H1 (cell line): ENCODE measurements around the gene RUFY4. TPM values are rescaled to one million over a fixed set of nuclear protein-coding genes. Genes with fewer than 3 reads are reported as not detected.

Experiments
- BRCA1 ChIP-seq: IDR thresholded peaks from 2 replicates; pipeline ENCODE4 v1.6.1; 2012; ENCODE audit warnings: low read depth, low read length, improper control_type of control experiment
- FOSL1 ChIP-seq: IDR thresholded peaks from 2 replicates; pipeline ENCODE4 v1.6.1; 2011; ENCODE audit warnings: mild to moderate bottlenecking, low read depth, low read length, moderate library complexity; ENCODE audit not compliant: insufficient read depth
- HDAC6 ChIP-seq: IDR thresholded peaks from one replicate; pipeline ENCODE4 v1.7.1; 2012; ENCODE audit warnings: low read depth, mild to moderate bottlenecking, inconsistent platforms, low read length, moderate library complexity
- NRF1 ChIP-seq: IDR thresholded peaks from 2 replicates; pipeline ENCODE4 v1.6.1; 2011; ENCODE audit warnings: mild to moderate bottlenecking, low read depth, low read length, improper control_type of control experiment
- PHF8 ChIP-seq: fragments of 200-600 bp; sonication (generic); conservative IDR thresholded peaks from 2 replicates; pipeline ENCODE4 v1.7.1; 2012; ENCODE audit warnings: low read depth, mild to moderate bottlenecking, inconsistent platforms, low read length, moderate library complexity
- POLR2A ChIP-seq, 2 experiments: IDR thresholded peaks; 1 replicate in 1 of 2; 2 replicates in 1 of 2; pipeline ENCODE4 v1.6.1; 2011; ENCODE audit warnings: low read depth in 2 of 2, low read length in 2 of 2, mild to moderate bottlenecking in 2 of 2; ENCODE audit errors: control extremely low read depth in 1 of 2
- POLR2AphosphoS5 ChIP-seq: IDR thresholded peaks from 2 replicates; pipeline ENCODE4 v1.6.1; 2011; ENCODE audit warnings: low read depth, low read length
- TCF12 ChIP-seq: IDR thresholded peaks from 2 replicates; pipeline ENCODE4 v1.6.1; 2011; ENCODE audit warnings: low read depth, mild to moderate bottlenecking, low read length
- TEAD4 ChIP-seq: IDR thresholded peaks from 2 replicates; pipeline ENCODE4 v1.6.1; 2012; ENCODE audit warnings: low read depth, low read length, inconsistent platforms, mixed read lengths
- polyA plus RNA-seq, 7 experiments: library from polyadenylated mRNA; depleted of rRNA in 3 of 7; stranded (reverse) in 5 of 7; unstranded in 2 of 7; fragments of >200 nt in 5 of 7; fragments of 200-250 nt in 2 of 7; gene quantifications; 1 replicate in 5 of 7; 2 replicates in 1 of 7; 4 replicates in 1 of 7; pipeline versions ENCODE4 v1.2.1 to v1.2.3, GENCODE V29; 2011 to 2013; ENCODE audit warnings: missing spikeins in 2 of 7, mixed read lengths in 2 of 7
- total RNA-seq: library from RNA; stranded (reverse); fragmentation: NEBNext Ultra II Directional; extraction: Animal tissue kit (Norgen Biotek cat#: 25700); gene quantifications from 2 replicates; pipeline ENCODE4 v1.2.1, GENCODE V29; 2021
- TF ChIP-seq, protein P1 (sequence below): fragments of 300-600 bp; sonication (generic); IDR thresholded peaks from 2 replicates; pipeline ENCODE4 v1.7.1; 2012; ENCODE audit warnings: low read length, moderate library complexity, mild to moderate bottlenecking, inconsistent platforms; ENCODE audit not compliant: insufficient replicate concordance
- TF ChIP-seq, protein P2 (sequence below): IDR thresholded peaks from 2 replicates; pipeline ENCODE4 v1.6.1; 2012; ENCODE audit warnings: low read length, inconsistent platforms

The RUFY4 gene
- total and polyA plus RNA-seq, 2 of the 8 experiments (the other 6 are each of a cell fraction or from before 2014, with no cell fraction given): 0.32 to 0.38 TPM

DNA sequence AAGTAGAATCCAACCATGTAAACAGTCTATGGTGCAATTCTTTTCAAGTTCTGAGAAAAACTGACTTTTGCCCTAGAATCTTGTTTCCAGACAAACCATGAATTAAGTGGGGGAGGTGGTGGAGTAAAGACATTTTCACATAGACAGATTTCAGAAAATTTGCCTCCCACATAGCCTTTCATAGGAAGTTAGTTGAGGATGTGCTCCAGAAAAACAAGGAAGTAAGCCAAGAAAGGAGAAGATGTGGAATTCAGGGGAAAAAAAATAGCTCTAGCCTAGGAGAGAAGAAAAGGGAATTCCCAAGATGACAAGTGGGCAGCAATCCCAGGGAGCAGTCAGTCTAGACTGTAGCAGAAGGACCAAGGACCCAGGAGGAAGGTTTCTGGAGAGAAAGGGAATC is 17.4 kb downstream of the RUFY4 start (continued):
- TF ChIP-seq, protein P1, sequence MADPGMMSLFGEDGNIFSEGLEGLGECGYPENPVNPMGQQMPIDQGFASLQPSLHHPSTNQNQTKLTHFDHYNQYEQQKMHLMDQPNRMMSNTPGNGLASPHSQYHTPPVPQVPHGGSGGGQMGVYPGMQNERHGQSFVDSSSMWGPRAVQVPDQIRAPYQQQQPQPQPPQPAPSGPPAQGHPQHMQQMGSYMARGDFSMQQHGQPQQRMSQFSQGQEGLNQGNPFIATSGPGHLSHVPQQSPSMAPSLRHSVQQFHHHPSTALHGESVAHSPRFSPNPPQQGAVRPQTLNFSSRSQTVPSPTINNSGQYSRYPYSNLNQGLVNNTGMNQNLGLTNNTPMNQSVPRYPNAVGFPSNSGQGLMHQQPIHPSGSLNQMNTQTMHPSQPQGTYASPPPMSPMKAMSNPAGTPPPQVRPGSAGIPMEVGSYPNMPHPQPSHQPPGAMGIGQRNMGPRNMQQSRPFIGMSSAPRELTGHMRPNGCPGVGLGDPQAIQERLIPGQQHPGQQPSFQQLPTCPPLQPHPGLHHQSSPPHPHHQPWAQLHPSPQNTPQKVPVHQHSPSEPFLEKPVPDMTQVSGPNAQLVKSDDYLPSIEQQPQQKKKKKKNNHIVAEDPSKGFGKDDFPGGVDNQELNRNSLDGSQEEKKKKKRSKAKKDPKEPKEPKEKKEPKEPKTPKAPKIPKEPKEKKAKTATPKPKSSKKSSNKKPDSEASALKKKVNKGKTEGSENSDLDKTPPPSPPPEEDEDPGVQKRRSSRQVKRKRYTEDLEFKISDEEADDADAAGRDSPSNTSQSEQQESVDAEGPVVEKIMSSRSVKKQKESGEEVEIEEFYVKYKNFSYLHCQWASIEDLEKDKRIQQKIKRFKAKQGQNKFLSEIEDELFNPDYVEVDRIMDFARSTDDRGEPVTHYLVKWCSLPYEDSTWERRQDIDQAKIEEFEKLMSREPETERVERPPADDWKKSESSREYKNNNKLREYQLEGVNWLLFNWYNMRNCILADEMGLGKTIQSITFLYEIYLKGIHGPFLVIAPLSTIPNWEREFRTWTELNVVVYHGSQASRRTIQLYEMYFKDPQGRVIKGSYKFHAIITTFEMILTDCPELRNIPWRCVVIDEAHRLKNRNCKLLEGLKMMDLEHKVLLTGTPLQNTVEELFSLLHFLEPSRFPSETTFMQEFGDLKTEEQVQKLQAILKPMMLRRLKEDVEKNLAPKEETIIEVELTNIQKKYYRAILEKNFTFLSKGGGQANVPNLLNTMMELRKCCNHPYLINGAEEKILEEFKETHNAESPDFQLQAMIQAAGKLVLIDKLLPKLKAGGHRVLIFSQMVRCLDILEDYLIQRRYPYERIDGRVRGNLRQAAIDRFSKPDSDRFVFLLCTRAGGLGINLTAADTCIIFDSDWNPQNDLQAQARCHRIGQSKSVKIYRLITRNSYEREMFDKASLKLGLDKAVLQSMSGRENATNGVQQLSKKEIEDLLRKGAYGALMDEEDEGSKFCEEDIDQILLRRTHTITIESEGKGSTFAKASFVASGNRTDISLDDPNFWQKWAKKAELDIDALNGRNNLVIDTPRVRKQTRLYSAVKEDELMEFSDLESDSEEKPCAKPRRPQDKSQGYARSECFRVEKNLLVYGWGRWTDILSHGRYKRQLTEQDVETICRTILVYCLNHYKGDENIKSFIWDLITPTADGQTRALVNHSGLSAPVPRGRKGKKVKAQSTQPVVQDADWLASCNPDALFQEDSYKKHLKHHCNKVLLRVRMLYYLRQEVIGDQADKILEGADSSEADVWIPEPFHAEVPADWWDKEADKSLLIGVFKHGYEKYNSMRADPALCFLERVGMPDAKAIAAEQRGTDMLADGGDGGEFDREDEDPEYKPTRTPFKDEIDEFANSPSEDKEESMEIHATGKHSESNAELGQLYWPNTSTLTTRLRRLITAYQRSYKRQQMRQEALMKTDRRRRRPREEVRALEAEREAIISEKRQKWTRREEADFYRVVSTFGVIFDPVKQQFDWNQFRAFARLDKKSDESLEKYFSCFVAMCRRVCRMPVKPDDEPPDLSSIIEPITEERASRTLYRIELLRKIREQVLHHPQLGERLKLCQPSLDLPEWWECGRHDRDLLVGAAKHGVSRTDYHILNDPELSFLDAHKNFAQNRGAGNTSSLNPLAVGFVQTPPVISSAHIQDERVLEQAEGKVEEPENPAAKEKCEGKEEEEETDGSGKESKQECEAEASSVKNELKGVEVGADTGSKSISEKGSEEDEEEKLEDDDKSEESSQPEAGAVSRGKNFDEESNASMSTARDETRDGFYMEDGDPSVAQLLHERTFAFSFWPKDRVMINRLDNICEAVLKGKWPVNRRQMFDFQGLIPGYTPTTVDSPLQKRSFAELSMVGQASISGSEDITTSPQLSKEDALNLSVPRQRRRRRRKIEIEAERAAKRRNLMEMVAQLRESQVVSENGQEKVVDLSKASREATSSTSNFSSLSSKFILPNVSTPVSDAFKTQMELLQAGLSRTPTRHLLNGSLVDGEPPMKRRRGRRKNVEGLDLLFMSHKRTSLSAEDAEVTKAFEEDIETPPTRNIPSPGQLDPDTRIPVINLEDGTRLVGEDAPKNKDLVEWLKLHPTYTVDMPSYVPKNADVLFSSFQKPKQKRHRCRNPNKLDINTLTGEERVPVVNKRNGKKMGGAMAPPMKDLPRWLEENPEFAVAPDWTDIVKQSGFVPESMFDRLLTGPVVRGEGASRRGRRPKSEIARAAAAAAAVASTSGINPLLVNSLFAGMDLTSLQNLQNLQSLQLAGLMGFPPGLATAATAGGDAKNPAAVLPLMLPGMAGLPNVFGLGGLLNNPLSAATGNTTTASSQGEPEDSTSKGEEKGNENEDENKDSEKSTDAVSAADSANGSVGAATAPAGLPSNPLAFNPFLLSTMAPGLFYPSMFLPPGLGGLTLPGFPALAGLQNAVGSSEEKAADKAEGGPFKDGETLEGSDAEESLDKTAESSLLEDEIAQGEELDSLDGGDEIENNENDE: no peak
- TF ChIP-seq POLR2A (IDR thresholded peaks at IDR 0.05; ENCODE audit: control extremely low read depth in 1 of 2, low read depth in 2 of 2, low read length in 2 of 2) (no peak), BRCA1 (no peak), TEAD4 (no peak), HDAC6 (no peak), PHF8 (no peak), NRF1 (no peak), POLR2AphosphoS5 (no peak), TCF12 (no peak), FOSL1 (no peak)
- TF ChIP-seq, protein P2, sequence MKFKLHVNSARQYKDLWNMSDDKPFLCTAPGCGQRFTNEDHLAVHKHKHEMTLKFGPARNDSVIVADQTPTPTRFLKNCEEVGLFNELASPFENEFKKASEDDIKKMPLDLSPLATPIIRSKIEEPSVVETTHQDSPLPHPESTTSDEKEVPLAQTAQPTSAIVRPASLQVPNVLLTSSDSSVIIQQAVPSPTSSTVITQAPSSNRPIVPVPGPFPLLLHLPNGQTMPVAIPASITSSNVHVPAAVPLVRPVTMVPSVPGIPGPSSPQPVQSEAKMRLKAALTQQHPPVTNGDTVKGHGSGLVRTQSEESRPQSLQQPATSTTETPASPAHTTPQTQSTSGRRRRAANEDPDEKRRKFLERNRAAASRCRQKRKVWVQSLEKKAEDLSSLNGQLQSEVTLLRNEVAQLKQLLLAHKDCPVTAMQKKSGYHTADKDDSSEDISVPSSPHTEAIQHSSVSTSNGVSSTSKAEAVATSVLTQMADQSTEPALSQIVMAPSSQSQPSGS: no peak
